M059J (cell line): Measurements from ENCODE around the gene MBD3L2B. TPM values are rescaled to one million over a fixed set of nuclear protein-coding genes. Genes with fewer than 3 reads are reported as not detected.

Experiments
- total RNA-seq: library from RNA; depleted of rRNA; stranded (reverse); fragments of >200 nt; shearing (Covaris generic); gene quantifications from 2 replicates; pipeline ENCODE4 v1.2.3, GENCODE V29; 2014; rRNA removed

Gene MBD3L2B
- total RNA-seq, 1 experiment from 2014 or later: not detected

Other genes with a start within 250 kb of the MBD3L2B start
- gene VAV1, start 248.7 kb downstream of the MBD3L2B start, total RNA-seq: not detected in 2 replicates
- gene ADGRE1, start 133.9 kb downstream of the MBD3L2B start, total RNA-seq: 0.79 and 0.89 TPM in 2 replicates
- gene MBD3L5, start 9.1 kb upstream of the MBD3L2B start, total RNA-seq: not detected in 2 replicates
- gene MBD3L4, start 18.7 kb upstream of the MBD3L2B start, total RNA-seq: not detected in 2 replicates
- not detected in 2 replicates for gene MBD3L2, start 27.9 kb upstream of the MBD3L2B start, total RNA-seq
- not detected in 2 replicates for gene MBD3L3, start 37.2 kb upstream of the MBD3L2B start, total RNA-seq
- gene ZNF557, start 48.3 kb upstream of the MBD3L2B start, total RNA-seq: 7.2 and 13.3 TPM in 2 replicates